ENCODE data around the gene ANTKMT. TPM values are rescaled to one million over a fixed set of nuclear protein-coding genes. Genes with fewer than 3 reads are reported as not detected.

Gene ANTKMT
- total RNA-seq, 1 donor from 2014 or later = 44.9 TPM

DNA sequence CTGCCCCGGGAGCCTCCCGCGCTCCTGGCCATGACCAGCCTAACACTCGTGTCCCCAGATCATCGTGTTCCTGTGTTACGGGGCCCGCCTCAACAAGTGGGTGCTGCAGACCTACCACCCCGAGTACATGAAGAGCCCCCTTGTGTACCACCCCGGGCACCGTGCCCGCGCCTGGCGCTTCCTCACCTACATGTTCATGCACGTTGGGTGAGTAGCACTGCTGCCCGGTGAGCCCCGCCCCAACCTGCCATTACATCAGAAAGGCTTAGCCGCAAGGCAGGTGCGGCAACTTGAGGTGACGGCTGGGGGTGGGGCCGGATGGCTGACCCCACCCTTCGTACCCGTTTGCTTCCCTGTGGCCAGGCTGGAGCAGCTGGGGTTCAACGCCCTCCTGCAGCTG, 44.0 kb upstream of the ANTKMT start:
- TF ChIP-seq, protein P1, sequence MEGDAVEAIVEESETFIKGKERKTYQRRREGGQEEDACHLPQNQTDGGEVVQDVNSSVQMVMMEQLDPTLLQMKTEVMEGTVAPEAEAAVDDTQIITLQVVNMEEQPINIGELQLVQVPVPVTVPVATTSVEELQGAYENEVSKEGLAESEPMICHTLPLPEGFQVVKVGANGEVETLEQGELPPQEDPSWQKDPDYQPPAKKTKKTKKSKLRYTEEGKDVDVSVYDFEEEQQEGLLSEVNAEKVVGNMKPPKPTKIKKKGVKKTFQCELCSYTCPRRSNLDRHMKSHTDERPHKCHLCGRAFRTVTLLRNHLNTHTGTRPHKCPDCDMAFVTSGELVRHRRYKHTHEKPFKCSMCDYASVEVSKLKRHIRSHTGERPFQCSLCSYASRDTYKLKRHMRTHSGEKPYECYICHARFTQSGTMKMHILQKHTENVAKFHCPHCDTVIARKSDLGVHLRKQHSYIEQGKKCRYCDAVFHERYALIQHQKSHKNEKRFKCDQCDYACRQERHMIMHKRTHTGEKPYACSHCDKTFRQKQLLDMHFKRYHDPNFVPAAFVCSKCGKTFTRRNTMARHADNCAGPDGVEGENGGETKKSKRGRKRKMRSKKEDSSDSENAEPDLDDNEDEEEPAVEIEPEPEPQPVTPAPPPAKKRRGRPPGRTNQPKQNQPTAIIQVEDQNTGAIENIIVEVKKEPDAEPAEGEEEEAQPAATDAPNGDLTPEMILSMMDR (IDR thresholded peaks at IDR 0.05; ENCODE audit: unreplicated experiment) = no peak
- peaks cover 4% of the 10 kb centered on the region for H3K27me3 Mint-ChIP-seq
- no peaks in the 10 kb centered on the region for H3K9me3 Mint-ChIP-seq (ENCODE audit: low read depth)
- H3K4me3 Mint-ChIP-seq (ENCODE audit: low read depth) = no peak overlapping the region
- peaks cover 3% of the 10 kb centered on the region for H3K36me3 Mint-ChIP-seq (ENCODE audit: insufficient read depth)
- no peak for DNase-seq (ENCODE audit: low spot score, unreplicated experiment)
- H3K27ac Mint-ChIP-seq = no peak overlapping the region
- peaks cover 6% of the 10 kb centered on the region for H3K4me1 Mint-ChIP-seq (ENCODE audit: low read depth)

GRCh38 chr16:677316-678190, 43.4 kb upstream of the ANTKMT start:
- no peak for DNase-seq (ENCODE audit: low spot score, unreplicated experiment)

GRCh38 chr16:678209-678857, 42.6 kb upstream of the ANTKMT start:
- Mint-ChIP-seq H3K36me3 (ENCODE audit: insufficient read depth) (peaks cover 7% of the 10 kb centered on the region), H3K9me3 (ENCODE audit: low read depth) (no peaks in the 10 kb centered on the region), H3K27me3 (peaks cover 4% of the 10 kb centered on the region), H3K27ac (no peak overlapping the region), H3K4me1 (ENCODE audit: low read depth) (peaks cover 10% of the 10 kb centered on the region), H3K4me3 (ENCODE audit: low read depth) (no peak overlapping the region)
- no peak for DNase-seq (ENCODE audit: low spot score, unreplicated experiment)
- TF ChIP-seq, protein P1 (IDR thresholded peaks at IDR 0.05; ENCODE audit: unreplicated experiment) = no peak

More at GRCh38 chr16:677316-678190, 43.4 kb upstream of the ANTKMT start:
- Mint-ChIP-seq H3K27me3 (peaks cover 4% of the 10 kb centered on the region), H3K36me3 (ENCODE audit: insufficient read depth) (peaks cover 6% of the 10 kb centered on the region), H3K4me3 (ENCODE audit: low read depth) (no peak overlapping the region), H3K9me3 (ENCODE audit: low read depth) (no peaks in the 10 kb centered on the region), H3K27ac (no peak overlapping the region), H3K4me1 (ENCODE audit: low read depth) (peaks cover 8% of the 10 kb centered on the region)
- TF ChIP-seq, protein P1 (IDR thresholded peaks at IDR 0.05; ENCODE audit: unreplicated experiment) = no peak

GRCh38 chr16:678858-679813, 41.8 kb upstream of the ANTKMT start:
- Mint-ChIP-seq H3K27me3 (peaks cover 4% of the 10 kb centered on the region), H3K4me3 (ENCODE audit: low read depth) (peak overlapping the region; percentile 61), H3K27ac (peak overlapping the region; percentile 59), H3K36me3 (ENCODE audit: insufficient read depth) (peaks cover 7% of the 10 kb centered on the region), H3K4me1 (ENCODE audit: low read depth) (peaks cover 10% of the 10 kb centered on the region), H3K9me3 (ENCODE audit: low read depth) (no peaks in the 10 kb centered on the region)
- TF ChIP-seq, protein P1 (IDR thresholded peaks at IDR 0.05; ENCODE audit: unreplicated experiment) = no peak
- peak; percentile 53 for DNase-seq (ENCODE audit: low spot score, unreplicated experiment)

Measured in progenitor cell of endocrine pancreas (in vitro differentiated cells).